Kidney epithelial cell (primary cell): Measurements from ENCODE around the gene KIF7. TPM values are rescaled to one million over a fixed set of nuclear protein-coding genes. Genes with fewer than 3 reads are reported as not detected.
A peak's percentile ranks its signal among the peaks of the same experiment; 100 is the strongest.

Experiments used
- DNase-seq: peaks from one replicate; pipeline ENCODE4 v3.0.0-alpha.2; 2010; ENCODE audit warnings: low read depth
- H3K27me3 ChIP-seq: 2 replicates; pipeline ENCODE4 v1.6.0; 2011; ENCODE audit warnings: low read length; ENCODE audit not compliant: control insufficient read depth, insufficient read depth
- H3K36me3 ChIP-seq: 2 replicates; pipeline ENCODE4 v1.5.1; 2011; ENCODE audit warnings: low read length; ENCODE audit not compliant: control insufficient read depth, insufficient read depth
- H3K4me3 ChIP-seq: 2 replicates; pipeline ENCODE4 v1.5.1; 2011; ENCODE audit warnings: low read depth, mild to moderate bottlenecking, control low read depth, low read length
- CTCF ChIP-seq: IDR thresholded peaks from 2 replicates; pipeline ENCODE4 v1.5.1; 2011; ENCODE audit warnings: mild to moderate bottlenecking, moderate library complexity, low read length, control low read depth, inconsistent platforms; ENCODE audit not compliant: insufficient read depth, poor library complexity, severe bottlenecking
- total RNA-seq: library from RNA; depleted of rRNA; stranded (reverse); fragments of >200 nt; gene quantifications from 2 replicates; pipeline ENCODE4 v1.2.3, GENCODE V29; 2015

Gene KIF7
- total RNA-seq, 1 donor from 2014 or later: 5.4 TPM

- H3K36me3 ChIP-seq: no peaks in the 10 kb centered on the region
- H3K4me3 ChIP-seq: no peak overlapping the region
- H3K27me3 ChIP-seq: no peaks in the 10 kb centered on the region
- TF ChIP-seq CTCF: no peak
- DNase-seq: no peak
These were observed 6.1 kb downstream of the KIF7 start for GRCh38 chr15:89649013-89649625.

- Histone ChIP-seq H3K36me3 (no peaks in the 10 kb centered on the region), H3K27me3 (no peaks in the 10 kb centered on the region), H3K4me3 (no peak overlapping the region)
- DNase-seq: no peak
- no peak for TF ChIP-seq CTCF
These were observed 6.9 kb downstream of the KIF7 start for GRCh38 chr15:89648106-89649012.

GRCh38 chr15:89647191-89647851, 7.9 kb downstream of the KIF7 start:
- Histone ChIP-seq H3K27me3 (no peaks in the 10 kb centered on the region), H3K4me3 (no peak overlapping the region), H3K36me3 (no peaks in the 10 kb centered on the region)
- TF ChIP-seq CTCF: peak; percentile 92
- DNase-seq: no peak

- Histone ChIP-seq H3K4me3 (no peak overlapping the region), H3K36me3 (no peaks in the 10 kb centered on the region), H3K27me3 (no peaks in the 10 kb centered on the region)
- DNase-seq: no peak
- no peak for TF ChIP-seq CTCF
These were observed 8.7 kb downstream of the KIF7 start for GRCh38 chr15:89646416-89647141.

- H3K27me3 ChIP-seq: no peaks in the 10 kb centered on the region
- no peak for DNase-seq
- no peak overlapping the region for H3K4me3 ChIP-seq
- no peaks in the 10 kb centered on the region for H3K36me3 ChIP-seq
- TF ChIP-seq CTCF: no peak
These were observed 9.6 kb downstream of the KIF7 start for GRCh38 chr15:89645680-89646079.
